ENCODE measurements around the gene POLR1C.
"Not testable (repeated sequence)": the region's sequence is repeated elsewhere in the genome, so short reads cannot be mapped to it uniquely, and the experiment has no call there.

POLR1C gene

GRCh38 chr6:43516697-43517504, at the start of gene POLR1C, which contains the start of gene YIPF3:
Gene POLR1C, plus strand, starts transcription at chr6:43517089. Its CDS starts 21 bp downstream, at chr6:43517110.
Gene YIPF3, minus strand, starts transcription at chr6:43516926. Its CDS starts 119 bp downstream, at chr6:43516807.
- DNase-seq, result peak; percentile 95

GRCh38 chr6:43467265-43467664, 49.6 kb upstream of the POLR1C start:
- not testable (repeated sequence) for DNase-seq

GRCh38 chr6:43467752-43468151, 49.1 kb upstream of the POLR1C start:
- DNase-seq, result no peak

GRCh38 chr6:43468240-43468639, 48.6 kb upstream of the POLR1C start:
- DNase-seq, result no peak

- no peak for DNase-seq
Measured at GRCh38 chr6:43468748-43469681, 47.9 kb upstream of the POLR1C start.

GRCh38 chr6:43469947-43470346, 46.9 kb upstream of the POLR1C start:
- DNase-seq, result no peak

- no peak for DNase-seq
Measured at GRCh38 chr6:43471399-43471798, 45.5 kb upstream of the POLR1C start.

- no peak for DNase-seq
Measured at GRCh38 chr6:43472515-43472914, 44.4 kb upstream of the POLR1C start.

GRCh38 chr6:43475516-43475915, 41.4 kb upstream of the POLR1C start:
- DNase-seq, result no peak

- no peak for DNase-seq
Measured at GRCh38 chr6:43476746-43477145, 40.1 kb upstream of the POLR1C start.

GRCh38 chr6:43477235-43478007, 39.5 kb upstream of the POLR1C start, which contains the start of gene TJAP1:
Gene TJAP1, plus strand, starts transcription at chr6:43477570. Its CDS starts 21,432 bp downstream, at chr6:43499002.
- peak; percentile 88 for DNase-seq

GRCh38 chr6:43478008-43478372, 38.9 kb upstream of the POLR1C start:
- no peak for DNase-seq

- no peak for DNase-seq
Measured at GRCh38 chr6:43481075-43481474, 35.8 kb upstream of the POLR1C start.

GRCh38 chr6:43481591-43482236, 35.2 kb upstream of the POLR1C start:
- no peak for DNase-seq

GRCh38 chr6:43488667-43489276, 28.1 kb upstream of the POLR1C start:
- no peak for DNase-seq

GRCh38 chr6:43489277-43490072, 27.4 kb upstream of the POLR1C start:
- DNase-seq, result peak; percentile 56

GRCh38 chr6:43490523-43490939, 26.4 kb upstream of the POLR1C start:
- DNase-seq, result no peak

GRCh38 chr6:43491750-43492661, 24.9 kb upstream of the POLR1C start:
- no peak for DNase-seq

- DNase-seq, result no peak
Measured at GRCh38 chr6:43492673-43493072, 24.2 kb upstream of the POLR1C start.

GRCh38 chr6:43493230-43493629, 23.7 kb upstream of the POLR1C start:
- no peak for DNase-seq
